ENCODE measurements around the gene ONECUT1.

Gene ONECUT1

GRCh38 chr15:52764731-52765130 lies 25.4 kb downstream of the ONECUT1 start:
- no peak overlapping the region for H3K27ac ChIP-seq
- no peak for TF ChIP-seq CTCF (conservative IDR thresholded peaks at IDR 0.05)

DNA sequence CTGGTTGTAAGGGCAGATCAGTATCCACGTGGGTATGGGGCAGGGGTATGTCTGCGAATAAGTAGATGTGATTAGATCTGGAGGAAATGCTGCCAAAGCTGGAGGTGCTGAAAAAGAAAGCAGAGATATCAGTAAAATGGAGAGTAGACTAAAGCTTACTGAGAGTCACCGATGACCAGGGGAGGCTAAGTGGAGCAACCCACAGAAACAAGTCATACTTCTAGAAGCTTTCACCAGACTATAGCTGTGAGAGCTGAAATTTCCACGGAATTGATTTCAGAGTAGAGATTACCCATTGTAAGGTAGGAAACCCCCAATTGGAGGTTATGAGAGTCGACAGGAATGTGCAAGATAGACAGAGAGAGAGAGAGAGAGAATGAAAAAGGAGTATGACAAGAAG lies 27.5 kb downstream of the ONECUT1 start:
- TF ChIP-seq CTCF (conservative IDR thresholded peaks at IDR 0.05) = no peak
- no peak overlapping the region for H3K27ac ChIP-seq

GRCh38 chr15:52760562-52760961 lies 29.6 kb downstream of the ONECUT1 start:
- TF ChIP-seq CTCF (conservative IDR thresholded peaks at IDR 0.05) = no peak

GRCh38 chr15:52759969-52760368 lies 30.2 kb downstream of the ONECUT1 start:
- TF ChIP-seq CTCF (conservative IDR thresholded peaks at IDR 0.05) = no peak
- H3K27ac ChIP-seq = no peak overlapping the region

More at GRCh38 chr15:52760562-52760961, 29.6 kb downstream of the ONECUT1 start:
- no peak overlapping the region for H3K27ac ChIP-seq

DNA sequence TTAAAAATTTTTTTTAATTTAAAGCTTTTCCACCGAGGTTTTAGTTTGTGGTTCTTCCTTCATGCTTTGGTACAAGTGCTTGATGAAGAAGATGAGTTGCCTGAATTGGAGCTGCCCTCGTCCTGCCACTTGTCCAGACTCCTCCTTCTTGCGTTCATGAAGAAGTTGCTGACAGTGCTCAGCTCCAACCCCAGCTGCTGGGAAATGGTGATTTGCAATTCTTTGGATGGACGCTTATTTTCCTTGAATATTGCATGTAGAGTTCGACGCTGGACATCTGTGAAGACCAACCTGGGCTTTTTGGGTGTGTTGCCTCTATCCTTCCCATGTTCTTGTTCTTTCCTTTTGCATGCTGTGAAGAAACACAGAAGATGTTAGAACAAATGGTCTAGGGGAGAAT lies 32.6 kb downstream of the ONECUT1 start:
- TF ChIP-seq CTCF (conservative IDR thresholded peaks at IDR 0.05) = no peak

GRCh38 chr15:52751522-52751921 lies 38.6 kb downstream of the ONECUT1 start:
- H3K27ac ChIP-seq = no peak overlapping the region
- no peak for TF ChIP-seq CTCF (conservative IDR thresholded peaks at IDR 0.05)

More for the DNA sequence above, 32.6 kb downstream of the ONECUT1 start:
- no peak overlapping the region for H3K27ac ChIP-seq

DNA sequence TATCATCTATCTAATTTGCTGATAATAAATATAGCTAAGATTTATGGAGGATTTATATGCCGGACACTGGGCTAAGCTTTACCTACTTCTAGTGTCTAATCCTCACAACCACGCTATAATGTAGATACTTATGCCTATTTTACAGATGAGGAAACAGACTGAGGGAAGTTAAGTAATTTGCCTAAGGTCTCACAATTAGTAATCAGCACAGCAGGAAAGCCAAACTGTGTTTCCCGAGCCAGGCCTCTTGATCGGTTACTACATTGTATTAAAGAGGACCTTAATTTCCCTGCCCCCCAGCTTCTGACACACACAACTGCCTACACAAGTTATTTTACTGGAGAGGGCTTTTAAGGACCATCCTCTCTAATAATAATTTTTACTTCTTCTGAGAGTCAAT lies 40.9 kb downstream of the ONECUT1 start:
- no peak for TF ChIP-seq CTCF (conservative IDR thresholded peaks at IDR 0.05)
- H3K27ac ChIP-seq = no peak overlapping the region
